ENCODE data around the gene PJVK. TPM values are rescaled to one million over a fixed set of nuclear protein-coding genes. Genes with fewer than 3 reads are reported as not detected.
A peak's percentile ranks its signal among the peaks of the same experiment; 100 is the strongest.

PJVK gene
- total and polyA plus RNA-seq, 2 of the 13 experiments (the other 11 are each of a cell fraction or from before 2014, with no cell fraction given) = 1.2 to 2.6 TPM

- TF ChIP-seq PRDM10 (CRISPR knock-in tag; IDR thresholded peaks at IDR 0.05; ENCODE audit: low read depth) = peak; percentile 81
- no peak for TF ChIP-seq FOXP1 (IDR thresholded peaks at IDR 0.05)
- TF ChIP-seq FOXP1 (CRISPR knock-in tag; IDR thresholded peaks at IDR 0.05) = no peak
- no peak; the same call in 1 of the 2 replicates for TF ChIP-seq ZNF44 (CRISPR knock-in tag; IDR thresholded peaks at IDR 0.05)
- TF ChIP-seq YEATS4 (CRISPR knock-in tag; IDR thresholded peaks at IDR 0.05; ENCODE audit: borderline replicate concordance) = peak; percentile 99
- TF ChIP-seq ZNF234 (CRISPR knock-in tag; conservative IDR thresholded peaks at IDR 0.05) = 0 out of 2 replicates have a peak, but pooled peaks have one; percentile 41
- TF ChIP-seq ZNF7 (CRISPR knock-in tag; IDR thresholded peaks at IDR 0.05) = no peak
- TF ChIP-seq POLR2AphosphoS2 (IDR thresholded peaks at IDR 0.05; ENCODE audit: low read depth, low read length) = peak; percentile 82; the same call in 1 of the 2 replicates
- TF ChIP-seq ZNF605 (CRISPR knock-in tag; IDR thresholded peaks at IDR 0.05) = peak; percentile 66; the same call in 1 of the 2 replicates
- peak; percentile 63; the same call in 1 of the 2 replicates for TF ChIP-seq NR2F2 (IDR thresholded peaks at IDR 0.05; ENCODE audit: borderline replicate concordance, low read depth)
- TF ChIP-seq CTCF (CRISPR knock-in tag; IDR thresholded peaks at IDR 0.05) = peak; percentile 43
- TF ChIP-seq ZNF614 (CRISPR knock-in tag; IDR thresholded peaks at IDR 0.05; ENCODE audit: borderline replicate concordance) = peak; percentile 84; the same call in 1 of the 2 replicates
- no peak for TF ChIP-seq ZUFSP (CRISPR knock-in tag; IDR thresholded peaks at IDR 0.05; ENCODE audit: borderline replicate concordance)
- TF ChIP-seq HDAC2 (CRISPR knock-in tag; IDR thresholded peaks at IDR 0.05) = peak; percentile 21; the same call in 1 of the 2 replicates
- TF ChIP-seq THAP9 (CRISPR knock-in tag; IDR thresholded peaks at IDR 0.05; ENCODE audit: borderline replicate concordance) = peak; percentile 45; the same call in 1 of the 2 replicates
Measured at GRCh38 chr2:178450774-178451525, at the start of gene PJVK, which contains the start of gene PRKRA (continued).
